NCI-H2227 treated with DMSO at 0.1 percent for 48 hours (cell line): ENCODE results near the gene FKBP3.
"Not testable (repeated sequence)": the region's sequence is repeated elsewhere in the genome, so short reads cannot be mapped to it uniquely, and the experiment has no call there.

Source experiments
- DNase-seq: peaks from one replicate; lab custom pipeline; 2025; lab: John Stamatoyannopoulos, UW

The FKBP3 gene

GRCh38 chr14:45112896-45113781 is 21.1 kb downstream of the FKBP3 start:
- DNase-seq, result no peak

- DNase-seq, result no peak
Observed at GRCh38 chr14:45104561-45104960, 29.7 kb downstream of the FKBP3 start.

GRCh38 chr14:45103806-45104205 is 30.5 kb downstream of the FKBP3 start:
- DNase-seq, result no peak

GRCh38 chr14:45096218-45096617 is 38.1 kb downstream of the FKBP3 start:
- DNase-seq, result no peak

GRCh38 chr14:45095143-45095542 is 39.1 kb downstream of the FKBP3 start:
- no peak for DNase-seq

- DNase-seq, result no peak
Observed at GRCh38 chr14:45094275-45094674, 40.0 kb downstream of the FKBP3 start.

GRCh38 chr14:45091710-45092109 is 42.6 kb downstream of the FKBP3 start:
- DNase-seq, result no peak

- no peak for DNase-seq
Observed at GRCh38 chr14:45089813-45090212, 44.5 kb downstream of the FKBP3 start.

- no peak for DNase-seq
Observed at GRCh38 chr14:45084946-45085346, 49.3 kb downstream of the FKBP3 start.

- peak; percentile 82 for DNase-seq
Observed at GRCh38 chr14:45083976-45084722, 50.1 kb downstream of the FKBP3 start, which contains the start of gene PRPF39. Gene PRPF39, plus strand, starts transcription at chr14:45084116. Its CDS starts 11,124 bp downstream, at chr14:45095240.

GRCh38 chr14:45083617-45083975 is 50.7 kb downstream of the FKBP3 start:
- no peak for DNase-seq

GRCh38 chr14:45082420-45082819 is 51.9 kb downstream of the FKBP3 start:
- no peak for DNase-seq

- not testable (repeated sequence) for DNase-seq
Observed at GRCh38 chr14:45081096-45081495, 53.2 kb downstream of the FKBP3 start.

GRCh38 chr14:45080416-45080968 is 53.8 kb downstream of the FKBP3 start:
- DNase-seq, result not testable (repeated sequence)

- DNase-seq, result no peak
Observed at GRCh38 chr14:45078323-45078722, 56.0 kb downstream of the FKBP3 start.

GRCh38 chr14:45073231-45073879 is 60.9 kb downstream of the FKBP3 start:
- no peak for DNase-seq

- no peak for DNase-seq
Observed at GRCh38 chr14:45072126-45072525, 62.2 kb downstream of the FKBP3 start.

- DNase-seq, result no peak
Observed at GRCh38 chr14:45070215-45070614, 64.1 kb downstream of the FKBP3 start.

GRCh38 chr14:45068396-45068795 is 65.9 kb downstream of the FKBP3 start:
- DNase-seq, result no peak

GRCh38 chr14:45066667-45067066 is 67.6 kb downstream of the FKBP3 start:
- no peak for DNase-seq

GRCh38 chr14:45065956-45066355 is 68.3 kb downstream of the FKBP3 start:
- no peak for DNase-seq
